HG02623 (cell line): ENCODE results near the gene STOML1.
"Not testable (repeated sequence)": the region's sequence is repeated elsewhere in the genome, so short reads cannot be mapped to it uniquely, and the experiment has no call there.

ENCODE experiments used
- ATAC-seq: cut with Tn5 transposase; IDR thresholded peaks from one replicate; pipeline ENCODE4 v1.9.1; 2021; ENCODE audit warnings: moderate library complexity; ENCODE audit not compliant: unreplicated experiment

The STOML1 gene

DNA sequence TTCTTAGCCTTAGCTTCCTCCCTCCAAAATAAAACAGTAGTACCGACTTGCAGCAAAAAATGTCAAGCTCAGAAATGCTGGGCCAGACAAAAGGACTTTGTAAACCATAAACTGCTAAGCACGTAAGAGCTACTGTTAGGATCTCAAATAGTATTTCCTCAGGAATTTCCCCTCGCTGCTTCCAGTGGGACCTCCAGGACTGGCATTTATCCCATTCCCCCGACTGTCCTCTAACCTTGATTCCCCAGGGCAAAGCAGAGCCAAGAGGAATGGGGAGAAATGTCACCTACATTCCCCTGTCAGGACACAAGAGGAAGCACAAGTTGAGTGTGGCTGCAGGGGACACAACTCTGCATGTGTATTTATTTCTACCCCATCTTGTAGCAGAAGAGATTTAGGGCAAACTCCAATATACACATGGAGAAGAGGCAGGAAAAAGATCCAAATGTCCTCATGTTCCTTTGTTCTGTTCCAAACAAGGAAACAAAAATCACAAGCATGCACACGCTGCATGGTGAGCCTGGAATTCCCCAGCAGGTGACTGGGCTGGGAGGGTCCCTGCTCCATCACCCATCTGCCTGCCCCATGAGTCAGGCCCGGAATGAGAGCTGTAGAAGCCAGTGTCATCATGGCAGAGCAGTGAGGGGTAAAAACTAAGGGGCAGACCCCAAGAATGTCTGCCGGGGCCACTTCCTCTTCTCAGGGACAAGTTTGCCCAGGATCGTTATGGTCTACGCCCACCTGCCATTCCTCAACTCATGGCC lies 4.2 kb downstream of the STOML1 start:
- no peak for ATAC-seq

DNA sequence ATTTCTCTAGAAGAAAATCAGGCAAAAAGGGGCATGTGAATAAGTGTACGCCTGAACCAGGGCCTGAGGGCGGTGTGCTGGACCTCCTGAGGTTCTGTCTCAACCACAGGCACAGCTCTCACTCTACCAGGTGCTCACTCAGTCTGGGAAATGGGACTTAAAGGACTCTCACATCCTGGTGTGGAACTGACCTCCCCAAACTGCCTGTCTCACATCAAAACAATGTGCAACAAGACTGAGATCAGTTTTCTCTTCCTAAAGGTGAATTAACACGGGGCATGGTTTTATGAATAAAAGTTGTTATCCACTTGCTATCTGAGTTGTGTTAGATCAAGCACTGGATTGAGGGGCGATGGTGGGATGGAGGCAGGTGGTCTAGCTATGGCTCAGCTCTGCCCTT lies 4.8 kb downstream of the STOML1 start:
- no peak for ATAC-seq

DNA sequence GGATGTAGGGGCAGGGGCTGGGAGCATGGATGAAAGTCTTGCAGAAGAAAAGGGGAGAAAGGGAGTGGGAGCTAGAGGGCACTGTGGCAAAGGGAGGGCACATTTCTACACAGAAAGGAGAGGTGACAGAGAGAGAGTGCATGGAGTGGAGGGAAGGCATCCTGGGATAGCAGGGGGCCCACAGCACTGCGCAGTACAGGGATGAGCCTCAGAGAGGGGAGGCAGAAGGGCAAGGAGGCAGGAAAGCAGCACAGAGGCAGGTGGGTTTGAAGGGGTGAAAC lies 5.4 kb downstream of the STOML1 start:
- ATAC-seq, result no peak

DNA sequence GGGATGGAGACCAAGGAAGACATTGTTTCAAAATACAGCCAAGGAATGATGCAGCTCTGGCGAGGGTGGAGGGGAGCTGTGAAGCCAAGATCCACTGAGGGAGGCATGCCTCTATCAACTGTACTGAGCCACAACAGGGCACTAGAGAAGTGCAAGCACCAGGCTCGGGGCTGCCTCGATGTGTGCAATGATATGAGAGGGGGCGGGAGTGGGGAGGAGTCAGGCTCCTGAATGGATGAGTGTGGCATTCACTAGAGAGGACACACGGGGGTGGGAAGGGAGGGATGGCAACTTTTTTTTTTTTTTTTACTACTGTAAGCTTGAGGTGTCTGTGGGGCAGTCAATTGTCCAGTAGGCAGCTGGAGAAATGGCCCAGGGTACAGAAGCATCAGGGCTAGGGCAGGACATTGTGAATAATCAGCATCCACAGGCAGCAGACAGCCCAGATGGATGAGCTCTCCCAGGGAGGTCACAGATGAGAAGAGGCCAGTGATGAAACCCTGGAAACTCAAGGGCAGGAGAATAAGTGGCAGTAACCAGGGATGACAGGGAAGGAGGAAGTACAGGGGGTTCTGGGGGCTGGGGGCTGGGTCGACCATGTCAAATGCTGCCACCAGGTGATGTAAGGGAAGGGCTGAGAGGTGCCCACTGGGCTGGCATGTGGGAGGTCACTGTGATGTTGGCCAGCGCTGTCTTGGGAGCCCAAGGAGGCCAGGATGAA lies 5.9 kb downstream of the STOML1 start:
- no peak for ATAC-seq

DNA sequence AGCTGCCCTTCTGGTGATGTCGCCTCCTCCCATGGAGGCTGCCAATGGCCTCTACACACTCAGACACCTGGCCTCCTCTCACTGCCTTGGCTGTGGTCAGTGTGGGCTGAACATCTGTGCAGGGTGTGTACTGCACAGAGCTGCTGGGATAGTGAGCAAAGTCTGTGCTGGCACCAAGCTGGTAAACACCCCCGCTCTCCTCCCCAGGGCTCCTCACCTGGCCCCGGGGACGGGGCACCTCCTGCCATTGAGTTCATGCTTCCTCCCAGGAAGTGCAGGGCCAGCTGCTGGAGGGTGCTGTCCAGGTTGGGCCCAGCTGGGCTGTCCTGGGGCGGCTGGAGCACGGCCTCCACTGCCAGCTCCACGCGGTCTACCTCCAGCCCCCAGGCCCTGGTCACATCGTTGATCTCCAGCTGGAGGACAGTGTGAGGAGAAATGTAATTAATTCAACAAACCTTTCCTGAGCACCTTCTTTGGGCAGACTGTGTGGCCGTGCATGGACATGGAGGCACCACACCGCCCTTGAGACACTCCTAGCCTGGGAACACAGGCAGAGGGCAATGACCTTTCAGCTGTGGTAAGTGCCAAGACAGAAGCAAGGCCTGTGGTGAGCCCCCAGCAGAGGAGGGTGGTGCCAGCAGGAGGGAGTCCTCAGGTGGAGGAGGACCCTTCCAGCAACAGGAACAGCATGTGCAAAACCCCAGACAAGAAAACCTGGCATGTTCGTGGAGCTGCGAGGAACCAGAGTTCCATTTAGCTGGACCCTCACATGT lies 6.8 kb downstream of the STOML1 start:
- ATAC-seq, result no peak

DNA sequence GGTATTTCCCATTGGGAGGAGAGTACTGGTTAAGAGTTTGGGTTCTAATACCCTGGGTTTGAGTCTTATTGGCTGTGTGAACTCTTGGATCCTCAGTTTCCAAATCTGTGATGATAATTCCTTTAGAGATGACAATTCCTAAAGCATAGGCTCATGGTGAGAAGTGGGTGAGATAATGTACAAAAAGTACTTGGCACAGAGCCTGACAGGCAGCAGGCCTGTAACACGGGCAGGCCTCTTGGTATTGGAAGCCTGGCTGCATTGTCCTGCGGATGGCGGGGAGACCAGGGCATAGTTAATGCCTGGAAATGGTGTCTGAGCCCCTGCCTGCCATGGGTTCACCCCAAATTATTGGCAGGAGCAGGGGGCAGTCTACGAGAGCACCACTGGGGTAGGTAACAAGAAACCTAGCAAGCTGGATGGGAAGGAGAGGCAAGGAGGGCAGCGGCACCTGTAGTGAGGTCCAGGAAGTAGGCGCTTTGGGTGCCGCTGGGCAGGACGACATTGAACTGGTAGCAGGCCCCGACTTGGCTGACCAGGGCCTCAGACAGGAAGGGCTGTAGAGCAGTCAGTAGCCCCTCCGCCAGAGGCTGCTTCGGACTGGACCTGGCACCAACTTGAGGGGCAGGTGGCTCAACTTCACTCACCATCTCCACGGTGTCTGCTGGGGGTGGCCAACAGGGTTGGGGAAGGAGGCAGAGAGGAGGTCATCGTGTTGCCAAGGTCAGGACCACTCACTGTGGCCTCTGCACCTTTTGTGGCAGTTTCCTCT lies 7.7 kb downstream of the STOML1 start:
- no peak for ATAC-seq

DNA sequence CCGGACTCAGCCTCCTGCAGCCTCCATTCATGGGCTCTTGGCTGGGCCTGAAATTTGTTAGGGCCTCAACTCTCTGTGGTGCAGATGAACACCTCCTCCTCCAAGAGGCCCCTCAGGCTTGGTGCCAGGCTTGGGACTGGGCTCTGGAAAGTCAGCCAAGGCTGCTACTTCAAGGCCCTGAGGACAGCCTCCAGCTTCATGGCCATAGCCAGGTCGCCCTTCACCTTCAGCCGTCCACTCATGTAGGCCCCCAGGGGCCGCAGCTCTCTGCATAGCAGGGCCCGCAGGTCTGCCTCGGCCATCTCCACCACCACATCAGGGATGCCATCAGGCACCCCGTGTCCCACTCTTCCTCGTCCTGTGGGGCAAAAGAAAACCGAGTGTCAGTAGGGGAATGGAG lies 8.3 kb downstream of the STOML1 start:
- no peak for ATAC-seq

DNA sequence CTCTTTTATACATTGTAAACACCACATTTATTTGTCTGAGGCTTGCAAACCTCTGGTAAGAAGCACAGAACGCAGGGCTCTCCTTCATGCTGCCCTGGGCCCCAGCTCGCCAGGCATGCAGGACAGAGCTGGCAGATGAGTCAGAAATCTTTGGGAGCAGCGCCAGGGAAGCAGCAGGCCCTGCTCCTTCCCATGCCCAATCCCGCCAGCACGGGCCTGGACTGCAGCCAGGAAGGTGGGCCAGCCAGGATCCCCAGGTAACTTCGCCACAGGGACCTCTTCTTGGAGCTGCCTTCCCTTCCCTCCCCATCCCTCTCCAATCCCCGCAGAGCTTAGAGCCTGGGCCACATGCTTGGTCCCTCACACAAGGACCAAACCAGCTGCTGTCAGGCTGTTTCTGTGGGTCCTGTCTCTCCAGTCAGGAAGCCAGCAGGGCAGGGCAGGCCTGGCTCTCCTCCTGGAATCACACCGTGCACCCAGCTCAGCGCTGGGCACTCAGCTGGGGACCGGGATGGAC lies 8.8 kb downstream of the STOML1 start:
- no peak for ATAC-seq

DNA sequence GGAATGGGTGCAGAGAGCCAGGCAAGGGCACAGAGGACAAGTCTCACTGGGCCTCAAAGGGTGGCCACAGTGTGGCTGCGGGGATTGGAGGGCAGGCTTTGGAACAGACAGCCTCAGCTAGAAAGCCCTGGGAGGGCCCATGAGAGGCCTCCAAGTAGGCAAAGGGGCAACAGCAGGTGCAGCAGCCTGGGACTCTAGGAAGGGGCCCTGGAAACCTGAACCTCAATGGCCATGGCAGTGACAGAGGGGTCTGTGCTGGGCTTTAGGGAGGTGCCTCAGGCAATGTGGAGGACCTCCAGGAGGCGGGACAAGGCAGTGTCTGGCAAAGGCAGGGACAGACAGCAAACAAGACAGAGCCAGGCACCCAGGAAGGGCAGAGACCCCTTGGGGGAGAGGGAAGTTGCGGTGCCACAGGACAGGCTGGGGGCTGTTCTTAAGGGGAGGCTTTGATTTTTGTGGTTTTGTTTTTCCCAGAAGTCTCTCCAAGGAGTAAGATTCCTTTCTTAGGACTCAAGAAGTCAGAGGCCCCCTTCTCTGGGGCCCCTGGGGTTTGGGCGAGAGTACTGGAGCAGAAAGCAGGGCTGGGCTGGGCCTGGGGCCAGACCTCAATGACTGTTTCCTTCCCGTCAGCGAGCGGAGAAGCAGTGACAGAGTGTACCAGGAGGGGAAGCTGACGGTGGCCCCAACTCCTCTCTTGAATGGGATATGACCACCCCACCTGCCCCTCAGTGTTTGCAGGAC lies 9.7 kb downstream of the STOML1 start:
- ATAC-seq, result no peak

DNA sequence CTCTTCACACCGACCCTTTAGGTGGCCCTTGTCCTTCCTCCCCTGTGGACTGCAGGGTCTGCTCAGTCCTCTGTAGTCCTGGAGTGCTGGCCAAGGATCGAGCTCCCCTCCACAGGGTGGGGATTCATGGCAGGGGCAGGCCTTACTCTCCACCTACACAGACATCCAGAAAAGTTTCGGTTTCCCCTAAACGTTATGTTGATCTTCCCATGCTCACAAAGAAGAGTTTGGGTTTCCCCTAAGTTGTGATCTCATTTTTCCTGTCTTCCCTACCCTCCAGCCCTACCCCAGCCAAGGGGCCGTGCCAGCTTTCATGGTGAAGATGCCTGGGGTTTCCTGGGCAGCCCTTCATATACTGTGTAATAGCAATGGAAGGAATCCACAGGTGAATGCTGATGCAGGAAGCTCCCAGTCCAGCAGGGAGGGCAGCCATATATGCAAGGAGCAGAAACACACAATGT lies 10.3 kb downstream of the STOML1 start:
- ATAC-seq, result no peak

DNA sequence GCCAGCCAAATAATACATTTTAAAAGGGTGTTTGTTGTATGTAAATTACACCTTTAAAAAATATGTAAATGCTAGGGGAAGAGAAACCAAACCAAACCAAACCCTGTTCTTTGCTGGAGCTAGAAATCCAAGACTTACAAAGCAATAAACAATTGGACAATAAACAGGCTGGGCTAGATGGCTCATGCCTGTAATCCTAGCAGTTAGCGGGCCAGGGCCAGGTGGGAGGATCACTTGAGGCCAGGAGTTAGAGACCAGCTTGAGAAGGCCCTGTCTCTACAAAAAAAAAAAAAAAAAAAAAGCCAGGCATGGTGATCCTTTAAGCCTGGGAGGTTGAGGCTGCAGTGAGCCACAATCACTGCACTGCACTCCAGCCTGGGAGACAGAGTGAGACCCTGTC lies 12.5 kb downstream of the STOML1 start:
- ATAC-seq, result no peak

DNA sequence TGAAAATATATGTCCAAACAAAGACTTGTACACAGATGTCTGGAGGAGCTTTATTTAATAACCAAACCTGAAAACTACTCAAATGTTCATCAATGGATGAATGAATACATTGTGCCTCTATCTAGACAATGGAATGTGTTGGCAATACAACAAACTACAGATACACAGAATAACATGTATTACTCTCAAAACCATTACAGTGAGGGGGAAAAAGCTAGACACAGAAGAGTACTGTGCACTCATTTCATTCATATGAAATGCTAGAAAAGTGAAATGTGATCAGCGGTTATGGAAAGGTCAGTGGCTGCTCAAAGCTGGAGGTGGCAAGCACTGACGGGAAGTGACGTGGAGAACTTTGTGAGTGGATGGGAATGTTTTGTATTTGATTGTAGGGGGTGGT lies 13.2 kb downstream of the STOML1 start:
- no peak for ATAC-seq

DNA sequence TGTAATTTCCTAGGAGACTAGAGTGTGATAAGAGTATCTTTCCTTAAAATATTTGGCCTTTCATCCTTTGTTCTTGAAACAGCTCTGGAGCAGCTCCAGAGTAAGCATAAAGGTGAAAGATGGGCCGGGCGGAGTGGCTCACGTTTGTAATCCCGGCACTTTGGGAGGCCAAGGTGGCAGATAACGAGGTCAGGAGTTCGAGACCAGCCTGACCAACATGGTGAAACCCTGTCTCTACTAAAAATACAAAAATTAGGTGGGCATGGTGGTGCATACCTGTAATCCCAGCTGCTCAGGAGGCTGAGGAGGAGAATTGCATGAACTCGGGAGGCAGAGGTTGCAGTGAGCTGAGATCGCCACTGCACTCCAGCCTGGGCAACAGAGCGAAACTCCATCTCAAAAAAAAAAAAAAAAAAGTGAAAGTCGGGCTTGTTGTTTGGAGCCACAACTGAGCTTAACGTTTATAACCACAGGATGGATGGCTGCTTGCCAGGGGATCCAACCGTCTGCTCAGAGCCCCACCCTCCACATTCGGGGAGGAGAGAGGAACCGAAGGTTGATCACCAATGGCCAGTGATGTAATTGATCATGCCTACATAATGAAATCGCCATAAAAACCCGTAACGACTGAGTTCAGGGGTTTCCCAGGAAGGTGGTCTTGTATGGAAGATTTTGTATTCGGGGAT lies 16.5 kb downstream of the STOML1 start:
- ATAC-seq, result not testable (repeated sequence)

DNA sequence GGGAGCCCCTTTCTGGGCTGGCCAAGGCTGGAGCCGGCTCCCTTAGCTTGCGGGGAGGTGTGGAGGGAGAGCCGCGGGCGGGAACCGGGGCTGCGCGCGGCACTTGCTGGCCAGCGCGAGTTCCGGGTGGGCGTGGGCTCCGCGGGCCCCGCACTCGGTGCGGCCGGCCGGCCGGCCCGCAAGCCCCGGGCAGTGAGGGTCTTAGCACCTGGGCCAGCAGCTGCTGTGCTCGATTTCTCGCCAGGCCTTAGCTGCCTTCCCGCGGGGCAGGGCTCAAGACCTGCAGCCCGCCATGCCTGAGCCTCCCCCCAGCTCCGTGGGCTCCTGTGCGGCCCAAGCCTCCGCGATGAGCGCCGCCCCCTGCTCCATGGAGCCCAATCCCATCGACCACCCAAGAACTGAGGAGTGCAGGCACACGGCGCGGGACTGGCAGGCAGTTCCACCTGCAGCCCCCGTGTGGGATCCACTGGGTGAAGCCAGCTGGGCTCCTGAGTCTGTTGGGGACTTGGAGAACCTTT lies 18.4 kb downstream of the STOML1 start:
- ATAC-seq, result not testable (repeated sequence)

DNA sequence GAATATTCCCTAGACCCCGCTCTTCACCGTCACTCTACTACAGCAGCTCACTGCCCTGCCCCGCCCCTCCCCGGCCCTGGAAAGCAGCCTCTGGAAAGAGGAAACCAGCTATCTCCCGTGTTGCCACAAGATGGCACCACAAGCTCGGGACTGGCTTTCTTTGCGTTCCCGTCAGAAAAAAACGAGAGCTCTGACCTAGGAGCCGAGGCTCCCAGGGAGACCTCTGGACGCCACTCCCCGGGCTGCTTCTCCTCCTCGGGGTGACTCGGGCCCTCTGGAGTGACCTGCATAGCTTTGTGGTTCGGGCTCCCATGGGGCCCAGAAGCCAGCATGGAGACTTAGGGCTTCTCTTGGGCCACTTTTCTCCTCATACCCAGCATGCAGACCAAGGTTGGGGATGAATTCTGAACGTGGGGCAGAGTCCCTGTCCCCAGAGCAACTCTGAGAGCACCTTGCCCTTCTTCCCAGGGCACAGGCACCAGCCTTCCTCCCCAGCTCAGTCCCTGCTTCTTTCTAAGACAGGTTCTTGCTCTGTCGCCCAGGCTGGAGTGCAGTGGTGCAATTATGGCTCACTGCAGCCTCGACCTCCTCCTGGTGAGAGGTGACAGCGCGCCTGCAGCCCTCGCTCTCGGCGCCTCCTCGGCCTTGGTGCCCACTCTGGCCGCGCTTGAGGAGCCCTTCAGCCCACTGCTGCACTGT lies 19.0 kb downstream of the STOML1 start:
- ATAC-seq, result no peak

DNA sequence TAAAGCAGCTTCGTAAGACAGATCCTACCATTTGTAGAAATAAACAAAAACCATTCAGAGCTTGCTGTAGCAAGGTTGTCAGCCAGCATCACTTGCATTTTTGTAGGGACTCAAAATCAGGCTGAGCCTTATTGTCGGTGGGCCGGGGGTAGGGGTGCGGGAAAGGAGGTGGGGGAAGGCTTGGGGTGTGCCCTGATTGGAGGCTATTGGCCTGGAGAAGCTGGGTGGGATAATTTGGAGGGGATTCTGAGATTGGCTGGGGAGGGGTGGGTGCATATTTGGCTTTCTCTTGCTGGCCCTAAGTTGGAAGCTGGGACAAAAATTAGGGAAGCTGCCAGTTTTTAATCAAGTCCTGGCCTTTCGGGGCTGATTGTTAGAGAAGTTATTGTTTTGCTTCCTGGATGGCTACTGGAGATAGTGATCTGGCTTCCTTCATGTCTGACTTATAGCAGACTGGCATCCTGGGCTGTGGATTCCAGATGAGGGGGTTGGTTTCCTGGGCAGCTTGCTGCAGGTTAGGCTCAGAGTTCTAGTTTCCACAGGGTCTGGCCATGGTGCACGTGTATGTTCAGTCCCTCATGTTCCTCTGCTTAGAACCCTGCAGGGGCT lies 22.8 kb downstream of the STOML1 start:
- ATAC-seq, result no peak

DNA sequence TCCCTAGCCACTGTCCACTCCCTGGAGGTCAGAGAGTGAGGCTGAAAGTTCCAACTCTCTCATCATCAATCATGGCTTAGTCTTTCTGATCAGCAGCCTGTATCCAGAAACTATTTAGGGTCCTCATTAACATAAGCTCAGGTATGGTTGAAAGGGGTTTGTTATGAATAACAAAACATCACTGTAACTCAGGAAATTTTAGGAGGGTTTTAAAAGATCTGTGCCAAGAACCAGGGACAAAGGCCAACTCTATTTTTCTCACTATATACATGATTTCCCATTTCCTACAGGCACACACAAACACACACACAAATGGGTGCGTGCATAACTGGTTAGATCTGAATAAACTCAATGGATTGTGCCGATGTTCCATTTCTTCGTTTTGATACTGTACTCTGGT lies 23.6 kb downstream of the STOML1 start:
- ATAC-seq, result no peak

DNA sequence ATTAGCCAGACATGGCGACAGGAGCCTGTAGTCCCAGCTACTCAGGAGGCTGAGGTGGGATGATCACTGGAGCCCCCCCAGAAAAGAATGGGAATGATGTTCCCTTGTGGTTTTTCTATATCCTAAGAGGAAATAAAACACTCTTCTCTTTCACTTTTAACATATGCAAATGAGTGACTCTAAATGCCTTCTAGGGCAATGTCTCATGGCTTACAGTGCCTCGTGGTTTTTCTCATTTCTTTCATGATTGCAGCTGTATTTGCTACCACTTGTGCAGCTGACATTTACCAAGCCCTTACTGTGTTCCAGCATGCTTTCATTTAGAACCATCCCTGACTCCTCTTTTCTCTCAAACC lies 26.4 kb downstream of the STOML1 start:
- no peak for ATAC-seq
